Measurements from ENCODE around the gene SMARCAL1. TPM values are rescaled to one million over a fixed set of nuclear protein-coding genes. Genes with fewer than 3 reads are reported as not detected.

SMARCAL1 gene
- total and polyA plus RNA-seq, 2 donors (not counting 1 experiment from before 2014, with no cell fraction given) = 20.2 to 46.7 TPM

DNA sequence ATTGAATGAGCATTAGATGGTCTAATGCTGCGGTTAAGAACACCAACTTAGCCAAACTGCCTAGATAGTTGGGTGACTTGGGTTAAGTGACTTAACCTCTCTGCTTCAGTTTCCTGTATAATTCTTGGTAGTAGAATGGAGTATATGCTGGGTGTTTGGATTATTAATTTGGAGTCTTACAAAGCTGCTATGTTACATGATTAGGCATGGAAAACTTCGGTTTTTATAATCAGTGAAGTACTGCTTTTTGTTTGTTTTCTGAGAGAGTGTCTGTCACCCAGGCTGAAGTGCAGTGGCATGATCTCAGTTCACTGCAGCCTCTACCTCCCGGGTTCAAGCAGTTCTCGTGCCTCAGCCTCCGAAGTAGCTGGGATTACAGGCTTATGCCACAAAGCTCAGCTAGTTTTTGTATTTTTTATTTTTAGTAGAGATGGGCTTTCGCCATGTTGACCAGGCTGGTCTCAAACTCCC lies 90.9 kb downstream of the SMARCAL1 start:
- Histone ChIP-seq H3K27ac (ENCODE audit: low read length in 2 of 2) (no peak overlapping the region), H3K27me3 (replicated peaks in 1 of 4; ENCODE audit: control extremely low read depth in 1 of 4, control insufficient read depth in 3 of 4, insufficient read depth in 4 of 4, low read length in 3 of 4) (no peaks in the 10 kb centered on the region), H3K79me2 (ENCODE audit: control insufficient read depth, insufficient read depth, low read length) (peaks cover 19% of the 10 kb centered on the region), H3K4me1 (ENCODE audit: control insufficient read depth in 2 of 2, insufficient read depth in 2 of 2, low read length in 2 of 2) (peaks cover 16% of the 10 kb centered on the region in 2 donors), H3K4me2 (replicated peaks; ENCODE audit: low read depth, low read length, poor library complexity, severe bottlenecking) (no peak overlapping the region), H3K9me3 (ENCODE audit: control extremely low read depth in 1 of 3, control insufficient read depth in 2 of 3, insufficient read depth in 1 of 3, low read length in 2 of 3) (no peaks in the 10 kb centered on the region), H4K20me1 (ENCODE audit: control insufficient read depth, insufficient read depth, low read length, poor library complexity, severe bottlenecking) (peaks cover 63% of the 10 kb centered on the region), H3K36me3 (replicated peaks in 1 of 2; ENCODE audit: control extremely low read depth in 1 of 2, control insufficient read depth in 1 of 2, extremely low read depth in 1 of 2, insufficient read depth in 2 of 2, low read length in 1 of 2) (peaks cover 4 to 65% of the 10 kb centered on the region in 2 experiments), H2AFZ (ENCODE audit: insufficient read depth, low read depth, low read length, poor library complexity, severe bottlenecking) (no peak overlapping the region), H3K9ac (ENCODE audit: low read length) (no peak overlapping the region), H3K4me3 (ENCODE audit: control extremely low read depth in 1 of 5, extremely low read depth in 1 of 5, insufficient read depth in 1 of 5, low read depth in 2 of 5, low read length in 4 of 5) (no peak overlapping the region)
- peaks cover 39% of the 10 kb centered on the region for H3K4me1 Mint-ChIP-seq
- H3K27me3 Mint-ChIP-seq = no peaks in the 10 kb centered on the region
- ATAC-seq (ENCODE audit: low read depth) (no peak), DNase-seq (no peak)
- H3K4me3 Mint-ChIP-seq = no peak overlapping the region
- H3K9me3 Mint-ChIP-seq (ENCODE audit: insufficient read depth) = no peaks in the 10 kb centered on the region
- CTCF ChIA-PET = no interaction called here
- intact Hi-C loops (cut with micrococcal nuclease) = no loop called here
- 93% methylated on average over 5 of the region's 6 CpGs for WGBS (ENCODE audit: insufficient coverage)
- TF ChIP-seq, protein P1, sequence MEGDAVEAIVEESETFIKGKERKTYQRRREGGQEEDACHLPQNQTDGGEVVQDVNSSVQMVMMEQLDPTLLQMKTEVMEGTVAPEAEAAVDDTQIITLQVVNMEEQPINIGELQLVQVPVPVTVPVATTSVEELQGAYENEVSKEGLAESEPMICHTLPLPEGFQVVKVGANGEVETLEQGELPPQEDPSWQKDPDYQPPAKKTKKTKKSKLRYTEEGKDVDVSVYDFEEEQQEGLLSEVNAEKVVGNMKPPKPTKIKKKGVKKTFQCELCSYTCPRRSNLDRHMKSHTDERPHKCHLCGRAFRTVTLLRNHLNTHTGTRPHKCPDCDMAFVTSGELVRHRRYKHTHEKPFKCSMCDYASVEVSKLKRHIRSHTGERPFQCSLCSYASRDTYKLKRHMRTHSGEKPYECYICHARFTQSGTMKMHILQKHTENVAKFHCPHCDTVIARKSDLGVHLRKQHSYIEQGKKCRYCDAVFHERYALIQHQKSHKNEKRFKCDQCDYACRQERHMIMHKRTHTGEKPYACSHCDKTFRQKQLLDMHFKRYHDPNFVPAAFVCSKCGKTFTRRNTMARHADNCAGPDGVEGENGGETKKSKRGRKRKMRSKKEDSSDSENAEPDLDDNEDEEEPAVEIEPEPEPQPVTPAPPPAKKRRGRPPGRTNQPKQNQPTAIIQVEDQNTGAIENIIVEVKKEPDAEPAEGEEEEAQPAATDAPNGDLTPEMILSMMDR (IDR thresholded peaks at IDR 0.05) = no peak
- no peak for TF ChIP-seq EZH2 (IDR thresholded peaks at IDR 0.05; ENCODE audit: borderline replicate concordance, insufficient read depth, low read depth, low read length, poor library complexity, severe bottlenecking)
- POLR2A ChIA-PET = no interaction called here
- no peak overlapping the region for H3K27ac Mint-ChIP-seq

DNA sequence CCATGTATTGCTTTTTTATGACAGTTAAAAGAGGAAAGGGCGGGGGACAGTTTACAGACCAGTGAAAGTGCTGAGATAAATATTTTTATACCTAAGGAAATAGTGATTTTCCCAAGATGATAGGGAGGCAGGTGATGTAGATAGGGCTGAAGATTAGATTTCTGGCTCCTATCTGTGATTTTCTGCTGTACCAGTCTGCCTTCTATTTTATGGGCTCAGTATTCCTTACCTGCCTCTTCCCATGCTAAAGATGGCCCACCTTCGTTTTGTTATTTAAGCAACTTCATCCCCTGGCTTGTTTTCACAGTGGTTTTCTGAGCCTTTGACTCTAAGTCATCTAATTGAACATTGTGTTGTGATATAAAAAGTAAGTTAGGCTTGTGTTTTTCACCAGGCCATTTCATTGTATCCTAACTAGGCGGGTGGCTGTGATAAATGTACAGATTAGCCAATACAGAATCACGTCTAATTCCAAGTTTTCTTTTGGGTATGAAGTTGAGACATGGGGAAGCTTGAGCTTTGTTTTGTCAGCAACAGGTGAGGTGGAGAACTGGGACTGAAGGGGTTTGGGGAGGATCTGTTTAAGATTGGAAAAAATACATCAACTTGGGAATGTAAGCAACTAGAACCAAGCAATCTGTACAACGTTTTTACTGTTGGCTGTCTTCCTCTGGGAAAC lies 91.6 kb downstream of the SMARCAL1 start:
- H3K4me2 ChIP-seq (replicated peaks; ENCODE audit: low read depth, low read length, poor library complexity, severe bottlenecking) = no peak overlapping the region

More for the DNA sequence above, 91.6 kb downstream of the SMARCAL1 start:
- Histone ChIP-seq H3K27ac (ENCODE audit: low read length in 2 of 2) (no peak overlapping the region), H3K36me3 (replicated peaks in 1 of 2; ENCODE audit: control extremely low read depth in 1 of 2, control insufficient read depth in 1 of 2, extremely low read depth in 1 of 2, insufficient read depth in 2 of 2, low read length in 1 of 2) (peaks cover 4 to 65% of the 10 kb centered on the region in 2 experiments), H3K4me1 (ENCODE audit: control insufficient read depth in 2 of 2, insufficient read depth in 2 of 2, low read length in 2 of 2) (peaks cover 13 to 16% of the 10 kb centered on the region in 2 donors), H3K9me3 (ENCODE audit: control extremely low read depth in 1 of 3, control insufficient read depth in 2 of 3, insufficient read depth in 1 of 3, low read length in 2 of 3) (no peaks in the 10 kb centered on the region), H4K20me1 (ENCODE audit: control insufficient read depth, insufficient read depth, low read length, poor library complexity, severe bottlenecking) (peaks cover 62% of the 10 kb centered on the region), H3K27me3 (replicated peaks in 1 of 4; ENCODE audit: control extremely low read depth in 1 of 4, control insufficient read depth in 3 of 4, insufficient read depth in 4 of 4, low read length in 3 of 4) (no peaks in the 10 kb centered on the region), H2AFZ (ENCODE audit: insufficient read depth, low read depth, low read length, poor library complexity, severe bottlenecking) (no peak overlapping the region), H3K9ac (ENCODE audit: low read length) (no peak overlapping the region), H3K4me3 (ENCODE audit: control extremely low read depth in 1 of 5, extremely low read depth in 1 of 5, insufficient read depth in 1 of 5, low read depth in 2 of 5, low read length in 4 of 5) (no peak overlapping the region), H3K79me2 (ENCODE audit: control insufficient read depth, insufficient read depth, low read length) (peaks cover 15% of the 10 kb centered on the region)
- Mint-ChIP-seq H3K27ac (no peak overlapping the region), H3K27me3 (no peaks in the 10 kb centered on the region), H3K4me3 (no peak overlapping the region), H3K4me1 (peaks cover 33% of the 10 kb centered on the region), H3K9me3 (ENCODE audit: insufficient read depth) (no peaks in the 10 kb centered on the region)
- ATAC-seq (ENCODE audit: low read depth) = no peak
- CTCF ChIA-PET = no interaction called here
- 80% methylated on average over 3 of the region's 5 CpGs for WGBS (ENCODE audit: insufficient coverage)
- POLR2A ChIA-PET = no interaction called here
- intact Hi-C loops (cut with micrococcal nuclease) = no loop called here
- no peak for DNase-seq
- TF ChIP-seq EZH2 (IDR thresholded peaks at IDR 0.05; ENCODE audit: borderline replicate concordance, insufficient read depth, low read depth, low read length, poor library complexity, severe bottlenecking) = no peak
- TF ChIP-seq, protein P1 (IDR thresholded peaks at IDR 0.05) = no peak

Data from B cell (primary cell).